Activated naive CD4-positive, alpha-beta T cell treated with Interleukin-2 at 50 U/mL for 16 hours (primary cell): Measurements from ENCODE around the gene RENBP.

Experiments
- DNase-seq: peaks from one replicate; pipeline ENCODE4 v3.0.0-alpha.2; 2020

RENBP gene

DNA sequence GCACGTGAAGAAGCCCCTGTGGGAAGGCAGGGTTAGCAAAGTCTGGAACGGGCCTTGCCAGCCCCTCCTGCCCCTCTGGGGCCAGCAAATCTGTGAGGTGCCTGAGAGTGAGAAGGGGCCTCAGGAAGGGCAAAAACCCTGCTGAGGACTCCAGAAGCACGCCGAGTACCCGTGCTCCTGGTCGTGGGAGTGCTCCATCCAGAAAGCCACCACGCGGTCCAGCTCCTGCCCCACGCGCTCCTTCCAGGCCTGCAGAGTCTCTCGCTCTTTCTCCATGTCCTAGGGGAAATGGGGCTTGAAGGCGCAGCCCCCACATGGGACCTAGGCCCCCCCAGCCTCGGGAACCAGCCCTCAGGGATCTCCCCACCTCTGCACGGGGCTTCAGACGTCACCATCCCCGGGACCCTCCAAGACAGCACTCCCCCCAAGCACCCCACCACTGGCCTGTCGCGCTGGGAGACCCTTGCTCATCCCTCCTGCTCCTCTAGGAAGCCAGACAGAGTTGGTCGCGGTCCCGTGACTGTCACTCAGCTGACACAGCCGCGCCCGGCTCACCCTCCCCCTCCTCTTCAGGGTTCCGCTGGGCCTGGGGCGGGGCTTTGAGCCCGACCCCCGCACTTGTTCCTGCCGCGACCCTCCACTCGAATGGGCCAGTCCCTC, at the start of gene RENBP:
TSS of gene RENBP (minus strand) at position 504 of the 660 bp plus-strand sequence. CDS start at position 471, 33 bp downstream.
- DNase-seq = peak; percentile 38

GRCh38 chrX:153993978-153994377, 49.5 kb upstream of the RENBP start:
- DNase-seq = no peak

- no peak for DNase-seq
Measured at GRCh38 chrX:153993079-153993478, 48.6 kb upstream of the RENBP start.

DNA sequence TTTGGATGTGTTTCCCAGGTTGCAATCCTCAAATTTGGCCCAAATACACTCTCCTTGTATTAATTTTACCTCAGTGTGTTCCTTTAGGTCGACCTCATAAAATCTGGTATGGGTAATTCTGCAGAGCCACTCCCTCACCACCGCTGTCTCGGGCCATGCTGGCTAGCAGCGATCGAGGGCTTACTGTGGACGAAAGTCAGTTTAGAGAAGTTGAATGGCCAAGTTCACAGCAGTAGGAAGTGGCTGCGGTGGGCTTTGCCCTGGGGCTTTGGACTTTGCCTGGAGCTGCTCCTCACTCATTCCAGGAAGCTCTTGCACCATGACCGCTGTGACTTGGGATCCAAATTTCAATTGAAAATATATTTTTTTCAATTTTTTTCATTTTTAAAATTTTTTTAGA, 47.7 kb upstream of the RENBP start:
- no peak for DNase-seq

- DNase-seq = no peak
Measured at GRCh38 chrX:153991013-153991580, 46.7 kb upstream of the RENBP start.

DNA sequence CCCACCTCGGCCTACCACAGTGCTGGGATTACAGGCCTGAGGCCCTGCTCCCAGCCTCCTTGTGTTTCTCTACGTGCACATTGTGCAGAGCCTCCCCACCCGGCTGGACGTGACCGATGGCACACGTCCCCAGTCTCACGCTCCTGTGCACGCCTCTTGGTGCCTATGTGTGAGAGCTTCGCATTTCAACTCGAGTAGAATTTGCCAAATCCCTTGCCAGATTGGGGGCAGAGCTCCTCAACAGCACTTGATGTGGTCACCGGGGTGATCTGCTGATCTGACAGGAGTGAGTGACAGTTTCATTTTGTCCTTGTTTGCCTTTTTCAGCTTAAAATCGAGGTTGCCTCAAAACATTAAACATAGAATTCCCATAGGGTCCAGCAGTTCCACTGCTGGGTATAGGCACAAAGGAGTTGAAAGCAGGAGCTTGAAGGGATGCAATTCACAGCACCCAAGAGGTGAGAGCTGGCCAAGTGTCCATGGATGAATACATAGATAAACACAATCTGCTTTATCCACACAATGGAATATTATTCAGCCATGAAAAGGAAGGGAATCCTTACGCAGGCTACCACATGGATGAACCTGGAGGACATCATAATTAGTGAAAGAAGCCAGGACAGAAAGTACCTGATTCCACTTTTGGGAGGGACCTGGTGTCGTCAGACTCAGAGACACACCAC, 45.7 kb upstream of the RENBP start:
- DNase-seq = no peak

DNA sequence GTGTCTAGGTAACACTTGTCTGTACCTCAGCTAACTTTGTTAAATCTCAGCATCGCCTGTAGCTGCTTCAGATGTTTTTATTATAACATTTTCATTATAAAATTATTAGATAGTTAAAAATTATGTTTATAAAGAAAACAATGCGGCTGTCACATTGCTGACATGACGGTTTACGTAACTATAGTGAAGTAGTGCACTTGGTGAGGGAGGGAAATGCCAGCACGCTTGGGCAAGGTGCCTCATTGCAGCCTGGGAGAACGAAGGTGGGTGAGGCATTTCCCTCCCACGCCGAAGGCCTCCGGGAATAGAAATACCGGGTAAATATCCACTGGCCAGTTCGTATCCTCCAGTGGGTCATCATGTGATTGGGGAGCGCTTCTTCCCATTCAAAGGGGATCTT, 44.0 kb upstream of the RENBP start:
- DNase-seq = no peak

- DNase-seq = peak; percentile 52
Measured at GRCh38 chrX:153984351-153985178, 40.1 kb upstream of the RENBP start.

DNA sequence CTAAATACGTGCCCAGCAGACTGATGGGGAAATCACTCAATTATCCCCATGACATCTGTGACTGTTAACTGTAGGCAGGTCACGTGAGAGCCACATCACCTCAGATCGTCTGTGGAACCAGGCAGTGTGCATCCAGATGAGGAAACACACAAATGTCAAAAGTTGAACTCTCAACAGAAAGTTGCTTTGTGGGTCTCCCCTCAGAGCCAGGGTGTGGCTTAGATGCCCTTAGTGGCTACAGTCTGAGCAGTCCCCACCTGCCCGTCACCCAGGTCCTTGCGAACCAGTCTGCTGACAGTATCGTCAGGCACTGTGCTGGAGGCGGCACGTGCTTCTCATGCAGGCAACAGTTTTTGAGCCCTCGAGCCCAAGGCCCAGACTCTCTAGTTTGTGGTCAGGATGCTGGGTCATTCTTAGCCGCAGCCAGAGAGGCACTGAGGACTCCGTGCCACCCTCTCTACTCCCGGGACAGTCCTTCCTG, 38.9 kb upstream of the RENBP start:
- no peak for DNase-seq

DNA sequence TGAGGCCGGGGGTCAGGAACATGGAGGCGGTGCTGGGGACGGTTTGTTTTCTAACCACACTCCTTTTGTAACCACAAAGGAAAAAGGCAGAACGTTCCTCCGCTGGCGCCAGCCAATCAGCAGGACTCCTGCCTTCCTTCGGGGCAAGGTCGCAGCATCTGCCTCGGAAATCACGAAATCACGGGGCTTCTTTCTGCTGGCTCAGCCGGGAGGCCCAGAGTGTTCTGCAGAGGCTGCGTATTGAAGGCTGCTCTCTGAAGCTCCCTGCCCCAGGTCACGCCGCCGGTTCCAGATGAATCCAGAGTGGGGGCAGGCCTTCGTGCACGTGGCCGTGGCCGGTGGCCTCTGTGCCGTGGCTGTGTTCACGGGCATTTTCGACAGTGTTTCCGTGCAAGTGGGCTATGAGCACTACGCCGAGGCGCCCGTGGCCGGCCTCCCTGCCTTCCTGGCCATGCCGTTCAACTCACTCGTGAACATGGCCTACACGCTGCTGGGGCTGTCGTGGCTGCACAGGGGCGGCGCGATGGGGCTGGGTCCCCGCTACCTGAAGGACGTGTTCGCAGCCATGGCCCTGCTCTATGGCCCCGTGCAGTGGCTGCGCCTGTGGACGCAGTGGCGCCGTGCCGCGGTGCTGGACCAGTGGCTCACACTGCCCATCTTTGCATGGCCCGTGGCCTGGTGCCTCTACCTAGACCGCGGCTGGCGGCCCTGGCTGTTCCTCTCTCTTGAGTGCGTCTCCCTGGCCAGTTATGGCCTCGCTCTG, 37.5 kb upstream of the RENBP start:
- peak; percentile 62 for DNase-seq

GRCh38 chrX:153981231-153981630, 36.8 kb upstream of the RENBP start:
- no peak for DNase-seq

GRCh38 chrX:153980394-153980793, 36.0 kb upstream of the RENBP start:
- DNase-seq = peak; percentile 32

DNA sequence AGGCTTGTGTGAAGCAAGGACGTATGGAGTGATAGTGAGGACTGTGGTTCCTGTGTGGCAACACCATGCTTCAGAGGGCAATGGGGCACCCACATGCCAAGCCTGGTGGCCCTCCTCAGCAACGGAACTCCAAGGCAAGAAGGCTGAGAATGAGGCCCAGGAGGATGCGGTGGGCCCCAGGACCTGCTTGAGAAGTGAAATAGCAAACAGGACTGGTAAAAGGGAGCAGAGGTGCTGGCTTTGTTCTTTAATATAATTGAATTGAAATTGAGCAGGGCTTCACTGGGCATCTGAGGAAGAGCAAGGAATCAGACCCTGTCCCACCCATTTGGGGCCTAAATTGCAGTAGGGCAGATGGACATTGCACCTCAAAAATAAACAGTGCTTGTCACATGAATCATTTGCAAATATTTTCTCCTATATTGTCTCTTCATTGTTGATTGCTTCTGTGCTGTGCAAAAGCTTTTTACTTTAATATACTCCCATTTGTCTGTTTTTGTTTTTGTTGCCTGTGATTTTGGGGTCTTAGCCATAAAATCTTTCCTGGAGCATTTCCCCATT, 30.4 kb upstream of the RENBP start:
- no peak for DNase-seq

DNA sequence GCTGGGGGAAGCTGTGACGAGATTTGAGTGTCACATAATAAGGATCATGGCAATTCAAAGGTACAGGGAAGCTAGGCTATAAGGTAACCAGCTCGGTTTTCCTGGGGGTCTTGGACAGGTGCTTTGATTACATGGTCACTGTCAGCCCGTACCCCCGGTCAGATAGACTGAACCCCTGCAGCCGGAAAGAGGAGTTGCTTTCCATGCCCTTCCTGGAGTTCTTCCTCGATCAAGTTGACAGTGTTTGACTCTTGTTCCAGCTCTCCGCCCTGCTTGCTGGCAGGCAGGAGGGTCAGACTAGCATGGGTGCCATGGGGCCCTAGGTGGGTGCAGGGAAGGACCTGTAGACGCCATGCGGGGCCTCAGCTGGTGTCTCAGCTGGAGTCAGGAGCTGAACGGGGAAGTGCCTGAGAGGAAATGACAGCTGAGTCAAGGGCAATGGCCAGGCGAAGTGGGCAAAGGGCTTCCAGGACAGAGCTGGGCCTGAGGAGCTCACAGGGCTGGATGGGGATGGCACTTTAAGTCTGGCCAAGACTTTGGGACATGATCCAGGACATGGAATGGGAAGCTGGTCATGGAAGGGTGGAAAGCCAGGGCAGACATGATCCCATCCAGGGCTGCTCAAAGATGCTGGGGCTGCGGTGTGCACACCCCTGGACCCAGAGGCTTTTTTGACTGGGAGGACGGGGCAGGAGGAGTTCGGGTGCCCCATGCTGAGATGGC, 29.7 kb upstream of the RENBP start:
- DNase-seq = no peak

- no peak for DNase-seq
Measured at GRCh38 chrX:153973127-153974002, 28.9 kb upstream of the RENBP start.

GRCh38 chrX:153972368-153973126, 28.1 kb upstream of the RENBP start, which contains the start of gene TMEM187:
Gene TMEM187, plus strand, starts transcription at chrX:153972754. Its CDS starts 9,309 bp downstream, at chrX:153982063.
- peak; percentile 87 for DNase-seq

DNA sequence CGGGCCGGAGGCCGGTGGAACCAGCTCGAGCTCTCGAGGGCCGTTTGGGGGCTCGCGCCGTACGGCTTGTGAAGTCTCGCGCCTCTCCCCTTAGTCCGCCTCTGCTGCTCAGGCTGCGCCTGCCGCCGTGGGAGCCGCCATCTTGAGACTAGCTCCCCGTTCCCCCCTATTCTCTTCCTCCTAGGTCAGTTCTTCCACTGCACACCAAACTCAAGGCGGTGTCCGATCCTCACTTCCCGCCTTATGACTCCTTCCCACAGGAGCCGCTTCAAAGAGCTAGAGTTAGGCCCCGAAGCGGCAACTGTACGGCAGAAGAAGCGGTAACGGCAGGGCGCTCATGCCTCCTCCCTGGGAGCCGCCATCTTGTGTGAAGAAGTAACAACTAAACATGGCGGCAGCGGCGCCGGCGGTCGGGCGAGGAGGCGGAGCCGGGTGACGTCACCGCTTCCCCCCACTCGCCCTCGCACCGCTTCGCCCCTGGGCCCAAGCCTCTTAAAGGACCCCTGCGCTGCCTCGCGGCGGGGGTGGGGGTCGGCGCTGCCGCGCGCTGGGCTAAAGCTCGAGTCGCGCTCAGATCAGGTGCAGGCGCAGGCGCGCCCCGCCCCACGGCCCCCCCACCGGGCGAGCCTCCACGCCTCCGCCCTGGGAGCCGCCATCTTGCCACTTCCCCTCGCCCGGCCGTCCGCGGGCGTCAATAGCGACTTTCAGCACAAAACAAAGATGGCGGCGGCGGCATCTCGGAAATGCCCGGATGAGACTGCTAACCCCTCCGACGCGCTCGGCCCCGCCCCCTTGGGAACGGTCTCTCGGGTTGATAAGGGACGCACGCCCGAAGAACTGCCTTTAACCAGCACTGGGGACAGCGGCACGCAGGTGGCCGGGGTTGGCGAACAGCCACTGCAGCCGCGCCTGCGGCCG, 27.3 kb upstream of the RENBP start, which contains the start of gene HCFC1:
TSS of gene HCFC1 (minus strand) at position 369 of the 918 bp plus-strand sequence. CDS start 978 bp downstream, outside the sequence.
- DNase-seq = peak; percentile 90

DNA sequence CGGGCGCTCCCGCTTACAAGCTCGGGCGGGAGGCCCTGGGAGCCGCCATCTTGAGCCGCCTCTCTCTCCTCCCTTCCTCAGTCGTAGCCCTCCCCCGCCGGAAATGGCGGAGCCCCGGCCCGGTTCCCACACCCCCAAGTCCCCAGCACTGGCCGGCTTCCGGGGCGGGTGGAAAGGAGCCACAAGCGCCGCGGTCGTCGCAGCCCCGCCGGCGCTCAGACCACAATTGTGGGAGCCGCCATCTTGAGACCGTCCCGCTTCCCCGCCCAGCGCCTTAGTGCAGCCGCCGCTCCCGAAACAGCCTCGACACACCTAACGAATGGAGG, 26.6 kb upstream of the RENBP start:
- peak; percentile 89 for DNase-seq
